ENCODE data around the gene USP7. TPM values are rescaled to one million over a fixed set of nuclear protein-coding genes. Genes with fewer than 3 reads are reported as not detected.

USP7 gene
- total RNA-seq, 1 experiment from 2014 or later: 148 TPM

- intact Hi-C loops (cut with micrococcal nuclease; ENCODE audit: unreplicated experiment): no loop called here
- BruUV-seq (replicated peaks): no TSS peak
Observed at GRCh38 chr16:8955828-8956227, 7.9 kb downstream of the USP7 start.

GRCh38 chr16:8953064-8953463, 10.6 kb downstream of the USP7 start:
- intact Hi-C loops (cut with micrococcal nuclease; ENCODE audit: unreplicated experiment): no loop called here
- Histone ChIP-seq H3K36me3 (ENCODE audit: control insufficient read depth, insufficient read depth, low read length) (no peaks in the 10 kb centered on the region), H3K4me3 (ENCODE audit: low read depth, low read length) (no peak overlapping the region), H3K9me3 (no peaks in the 10 kb centered on the region), H3K4me1 (peaks cover 9% of the 10 kb centered on the region; the same call in 1 of the 2 replicates), H3K27me3 (replicated peaks; ENCODE audit: control insufficient read depth, insufficient read depth, low read length) (no peaks in the 10 kb centered on the region)
- TF ChIP-seq CTCF (IDR thresholded peaks at IDR 0.05; ENCODE audit: insufficient read depth in 1 of 2, low read depth in 1 of 2, low read length in 1 of 2, severe bottlenecking in 1 of 2, unreplicated experiment in 1 of 2): no peak
- no peak for DNase-seq
- ChIA-PET CTCF (no interaction called here), POLR2A (no interaction called here)
- no peaks in the 10 kb centered on the region for H3K36me3 Mint-ChIP-seq (ENCODE audit: insufficient read depth, unreplicated experiment)
- H3K27ac Mint-ChIP-seq (ENCODE audit: unreplicated experiment): peak overlapping the region; percentile 55
- no peak overlapping the region for H3K4me3 Mint-ChIP-seq (ENCODE audit: unreplicated experiment)
- no peaks in the 10 kb centered on the region for H3K9me3 Mint-ChIP-seq (ENCODE audit: unreplicated experiment)
- H3K4me1 Mint-ChIP-seq (ENCODE audit: low read depth, unreplicated experiment): peaks cover 15% of the 10 kb centered on the region
- H3K27me3 Mint-ChIP-seq (ENCODE audit: insufficient read depth, unreplicated experiment): no peaks in the 10 kb centered on the region
- BruUV-seq (replicated peaks): no TSS peak

More at GRCh38 chr16:8955828-8956227, 7.9 kb downstream of the USP7 start:
- Mint-ChIP-seq H3K4me1 (ENCODE audit: low read depth, unreplicated experiment) (peaks cover 23% of the 10 kb centered on the region), H3K36me3 (ENCODE audit: insufficient read depth, unreplicated experiment) (peaks cover 6% of the 10 kb centered on the region), H3K9me3 (ENCODE audit: unreplicated experiment) (no peaks in the 10 kb centered on the region), H3K27me3 (ENCODE audit: insufficient read depth, unreplicated experiment) (no peaks in the 10 kb centered on the region), H3K4me3 (ENCODE audit: unreplicated experiment) (no peak overlapping the region), H3K27ac (ENCODE audit: unreplicated experiment) (no peak overlapping the region)
- no peaks in the 10 kb centered on the region for H3K36me3 ChIP-seq (ENCODE audit: control insufficient read depth, insufficient read depth, low read length)
- H3K4me3 ChIP-seq (ENCODE audit: low read depth, low read length): no peak overlapping the region
- TF ChIP-seq CTCF (IDR thresholded peaks at IDR 0.05; ENCODE audit: insufficient read depth in 1 of 2, low read depth in 1 of 2, low read length in 1 of 2, severe bottlenecking in 1 of 2, unreplicated experiment in 1 of 2): no peak
- POLR2A ChIA-PET: no interaction called here
- CTCF ChIA-PET: no interaction called here
- peaks cover 15% of the 10 kb centered on the region for H3K4me1 ChIP-seq
- H3K9me3 ChIP-seq: no peaks in the 10 kb centered on the region
- H3K27me3 ChIP-seq (replicated peaks; ENCODE audit: control insufficient read depth, insufficient read depth, low read length): no peaks in the 10 kb centered on the region
- DNase-seq: no peak

GRCh38 chr16:8952281-8952751, 11.4 kb downstream of the USP7 start:
- CTCF ChIA-PET: interaction anchor here (1.8 to 2.9 kb wide), 2 partner anchors 16 to 56 kb away, joined by 8 to 11 read pairs; no protein-coding TSS in a partner anchor
- H3K27me3 ChIP-seq (replicated peaks; ENCODE audit: control insufficient read depth, insufficient read depth, low read length): no peaks in the 10 kb centered on the region
- Mint-ChIP-seq H3K27me3 (ENCODE audit: insufficient read depth, unreplicated experiment) (no peaks in the 10 kb centered on the region), H3K9me3 (ENCODE audit: unreplicated experiment) (no peaks in the 10 kb centered on the region), H3K36me3 (ENCODE audit: insufficient read depth, unreplicated experiment) (no peaks in the 10 kb centered on the region), H3K4me1 (ENCODE audit: low read depth, unreplicated experiment) (peaks cover 17% of the 10 kb centered on the region), H3K27ac (ENCODE audit: unreplicated experiment) (no peak overlapping the region), H3K4me3 (ENCODE audit: unreplicated experiment) (no peak overlapping the region)
- intact Hi-C loops (cut with micrococcal nuclease; ENCODE audit: unreplicated experiment): no loop called here
- no TSS peak for BruUV-seq (replicated peaks)
- no peak for DNase-seq
- H3K4me1 ChIP-seq: peaks cover 9% of the 10 kb centered on the region; the same call in 1 of the 2 replicates
- POLR2A ChIA-PET: no interaction called here
- no peaks in the 10 kb centered on the region for H3K9me3 ChIP-seq
- no peaks in the 10 kb centered on the region for H3K36me3 ChIP-seq (ENCODE audit: control insufficient read depth, insufficient read depth, low read length)
- H3K4me3 ChIP-seq (ENCODE audit: low read depth, low read length): no peak overlapping the region
- no peak for TF ChIP-seq CTCF (IDR thresholded peaks at IDR 0.05; ENCODE audit: insufficient read depth in 1 of 2, low read depth in 1 of 2, low read length in 1 of 2, severe bottlenecking in 1 of 2, unreplicated experiment in 1 of 2)
